HG03432 (cell line): Measurements from ENCODE around the gene SLC25A4.
"Not testable (repeated sequence)": the region's sequence is repeated elsewhere in the genome, so short reads cannot be mapped to it uniquely, and the experiment has no call there.

Experiments
- ATAC-seq: cut with Tn5 transposase; IDR thresholded peaks from one replicate; pipeline ENCODE4 v1.9.1; 2021; ENCODE audit warnings: mild to moderate bottlenecking, moderate library complexity; ENCODE audit not compliant: unreplicated experiment

The SLC25A4 gene

DNA sequence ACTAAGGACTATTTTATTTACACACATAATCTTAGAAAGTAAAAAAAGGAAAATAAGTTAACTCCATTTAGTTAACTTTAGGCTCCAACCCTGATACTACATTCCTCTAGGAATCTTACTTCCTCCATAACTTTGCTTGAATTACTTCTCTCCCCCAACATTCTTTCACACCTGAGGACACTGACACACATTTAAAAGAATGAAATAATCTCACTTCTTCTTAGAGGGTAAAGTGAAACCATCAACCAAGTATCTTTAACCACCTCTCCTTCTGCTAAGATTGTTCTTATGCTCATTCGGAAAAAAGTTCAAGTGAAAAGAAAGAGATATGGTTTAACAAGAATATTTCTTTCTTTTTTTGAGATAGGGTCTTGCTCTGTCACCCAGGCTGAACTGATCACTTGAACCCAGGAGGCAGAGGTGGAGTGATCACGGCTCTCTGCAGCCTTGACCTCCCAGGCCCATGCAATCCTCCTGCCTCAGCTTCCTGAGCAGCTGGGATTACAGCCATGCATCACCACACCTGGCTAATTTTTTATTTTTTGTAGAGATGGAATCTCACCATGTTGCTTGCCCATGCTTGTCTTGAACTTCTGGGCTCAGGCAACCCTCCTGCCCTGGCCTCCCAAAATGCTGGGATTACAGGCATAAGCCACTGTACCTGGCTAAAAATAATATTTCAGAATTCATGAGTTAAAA, 28.5 kb downstream of the SLC25A4 start:
- peak; percentile 95 for ATAC-seq

DNA sequence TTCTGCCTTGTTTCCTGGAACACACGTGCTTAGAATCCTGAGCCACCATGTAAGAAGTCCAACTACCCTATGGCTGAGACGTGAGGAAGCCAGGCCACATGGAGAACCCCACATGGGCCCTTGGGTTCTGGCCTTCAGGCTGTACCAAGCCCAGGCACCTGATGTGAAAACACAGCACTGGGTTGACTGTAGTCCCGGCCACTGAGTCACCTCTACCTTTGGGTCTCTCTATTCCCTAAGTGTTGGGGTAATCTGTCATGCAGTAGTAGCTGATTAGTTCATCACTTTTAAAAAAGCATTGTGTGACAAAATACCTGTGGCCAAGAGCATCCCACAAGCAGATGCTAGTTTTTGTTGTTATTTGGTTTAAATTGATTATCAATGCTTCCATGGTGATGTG, 36.4 kb downstream of the SLC25A4 start:
- no peak for ATAC-seq

DNA sequence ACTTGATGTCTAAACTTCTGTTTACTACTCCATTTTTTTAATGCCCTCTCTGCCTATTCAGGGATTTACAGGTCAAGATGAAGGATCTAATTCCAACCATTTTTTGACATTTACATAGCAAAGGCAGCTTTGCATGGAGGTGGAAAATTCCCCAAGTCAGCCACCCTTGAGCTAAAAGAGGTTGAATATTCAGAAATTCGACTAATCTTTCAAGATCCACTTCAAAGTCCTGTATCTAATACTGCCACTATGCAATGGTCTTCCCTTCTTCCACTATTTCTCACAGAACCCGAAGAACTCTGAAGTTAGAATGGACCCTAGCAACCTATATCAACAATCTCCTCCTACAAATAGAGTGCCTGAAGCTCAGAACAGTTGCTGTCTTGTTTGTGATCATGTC, 39.2 kb downstream of the SLC25A4 start:
- no peak for ATAC-seq

DNA sequence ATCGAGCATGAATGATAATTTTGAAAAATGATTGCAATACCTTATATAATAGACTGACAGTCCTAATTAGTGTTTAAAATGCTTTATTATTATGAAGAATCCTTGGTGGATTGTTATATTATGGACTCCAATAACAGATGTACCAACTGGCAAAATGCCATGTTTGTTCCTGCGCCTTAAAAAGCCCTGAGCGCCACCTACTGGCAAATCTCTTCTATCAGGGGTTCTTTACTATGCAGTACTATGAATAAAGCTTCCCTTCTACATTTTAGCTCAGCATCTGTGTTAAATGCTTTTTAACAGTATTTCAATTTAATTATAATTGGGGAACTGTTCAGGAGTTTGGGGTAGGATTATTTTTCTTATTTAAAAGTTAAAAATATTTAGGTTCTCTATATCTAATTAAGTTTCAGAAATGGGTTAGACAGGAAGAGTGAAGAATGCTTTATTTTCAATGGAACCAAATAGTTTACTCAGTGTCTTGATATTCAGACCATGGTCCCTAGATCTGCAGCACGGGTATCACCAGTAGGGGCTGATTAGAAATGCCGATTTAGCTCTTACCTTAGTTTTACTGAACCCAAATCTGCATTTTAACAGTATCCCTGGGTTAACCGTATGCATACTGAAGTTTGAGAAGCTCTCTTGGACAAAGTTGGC, 40.7 kb downstream of the SLC25A4 start:
- ATAC-seq, result peak; percentile 72

DNA sequence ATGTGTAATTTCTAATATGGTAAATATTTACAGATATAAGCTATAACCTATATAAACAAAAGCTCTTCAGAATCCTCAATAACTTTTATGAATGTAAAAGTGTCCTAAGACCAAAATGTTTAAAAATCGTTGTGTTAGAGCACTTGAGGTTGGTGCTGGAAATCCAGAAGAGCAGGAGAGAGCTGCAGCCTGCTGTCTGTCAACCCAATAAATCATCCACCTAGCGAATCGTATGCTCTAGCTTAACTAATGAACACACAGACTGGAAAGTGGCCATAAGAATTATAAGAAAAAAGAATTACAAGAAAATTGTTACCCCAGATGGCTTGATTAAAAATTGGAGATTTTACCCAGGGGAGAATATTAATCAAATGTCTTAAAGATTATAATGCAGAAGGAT, 43.7 kb downstream of the SLC25A4 start:
- no peak for ATAC-seq

DNA sequence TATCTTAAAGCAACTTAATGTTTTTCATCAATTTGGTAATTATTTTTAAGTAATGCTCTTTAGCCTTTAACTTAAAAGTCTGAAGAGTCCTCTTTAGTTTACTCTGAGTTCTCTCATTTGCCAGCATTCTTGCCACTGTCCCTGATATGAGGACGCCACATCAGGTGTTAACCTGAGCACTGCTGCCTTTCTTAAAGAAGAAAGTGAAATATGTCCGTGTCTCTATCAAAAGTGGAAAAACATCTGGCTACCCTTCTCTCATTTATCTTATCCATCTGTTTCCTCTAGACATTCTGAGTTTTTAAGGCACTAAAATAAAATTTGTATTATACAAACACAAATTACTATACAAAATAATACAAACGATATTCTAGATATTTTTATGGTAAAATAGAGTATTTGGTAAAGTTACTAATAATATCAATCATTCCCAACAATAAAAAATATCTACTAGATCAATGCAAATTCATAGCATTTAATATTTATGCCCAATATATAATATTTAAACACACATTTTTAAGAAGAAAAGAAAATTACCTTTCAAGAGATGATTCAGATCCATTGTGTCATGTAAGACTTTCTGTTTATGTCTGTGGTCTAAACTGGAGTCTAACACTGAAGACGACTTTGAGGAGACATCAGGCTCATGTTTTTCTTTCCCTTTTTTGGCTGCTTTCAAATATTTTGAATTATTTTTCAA, 46.7 kb downstream of the SLC25A4 start:
- no peak for ATAC-seq

DNA sequence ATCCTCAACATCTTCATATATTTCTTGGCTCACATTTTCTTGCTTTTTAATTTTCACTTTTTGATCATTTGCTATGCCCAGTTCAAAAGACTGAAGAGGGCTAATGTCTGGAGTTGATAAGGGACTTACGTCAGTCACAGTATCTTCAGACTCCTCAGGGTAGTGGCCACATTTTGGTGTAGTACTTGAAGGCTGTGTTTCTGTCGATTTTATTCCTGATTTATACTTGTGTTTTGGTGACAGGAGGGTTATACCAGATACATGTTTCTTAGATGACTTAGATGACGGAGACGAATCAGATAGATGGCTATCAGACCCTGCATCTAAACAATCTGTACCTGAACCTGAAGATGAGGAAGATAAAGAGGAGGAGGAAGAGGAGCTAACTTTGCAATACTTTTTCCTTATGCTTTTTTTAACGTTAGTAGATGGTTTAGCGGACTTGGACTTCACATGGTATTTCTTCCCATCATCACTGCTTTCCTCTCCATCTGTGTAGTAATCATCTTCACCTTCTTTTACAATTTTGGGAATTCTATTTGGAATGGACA, 47.3 kb downstream of the SLC25A4 start:
- no peak for ATAC-seq

DNA sequence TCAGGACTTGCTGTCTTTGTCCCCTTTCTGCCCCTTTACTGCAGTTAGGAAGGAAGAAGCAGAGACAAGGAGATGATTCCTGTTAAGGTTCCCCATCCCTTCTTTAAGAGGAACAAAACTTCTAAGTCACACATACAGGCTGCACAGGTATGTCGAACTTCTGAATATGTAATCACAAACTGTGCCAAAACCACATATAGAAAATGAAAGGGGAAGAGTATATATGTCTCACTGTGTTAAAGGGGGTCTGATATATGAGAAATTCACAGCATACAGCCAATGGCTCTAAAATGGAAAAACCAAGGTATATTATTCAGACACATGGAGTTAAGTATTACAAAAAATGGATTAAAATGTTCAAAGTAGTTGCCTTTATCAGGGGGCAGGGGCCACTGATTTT, 49.0 kb downstream of the SLC25A4 start:
- peak; percentile 83 for ATAC-seq

DNA sequence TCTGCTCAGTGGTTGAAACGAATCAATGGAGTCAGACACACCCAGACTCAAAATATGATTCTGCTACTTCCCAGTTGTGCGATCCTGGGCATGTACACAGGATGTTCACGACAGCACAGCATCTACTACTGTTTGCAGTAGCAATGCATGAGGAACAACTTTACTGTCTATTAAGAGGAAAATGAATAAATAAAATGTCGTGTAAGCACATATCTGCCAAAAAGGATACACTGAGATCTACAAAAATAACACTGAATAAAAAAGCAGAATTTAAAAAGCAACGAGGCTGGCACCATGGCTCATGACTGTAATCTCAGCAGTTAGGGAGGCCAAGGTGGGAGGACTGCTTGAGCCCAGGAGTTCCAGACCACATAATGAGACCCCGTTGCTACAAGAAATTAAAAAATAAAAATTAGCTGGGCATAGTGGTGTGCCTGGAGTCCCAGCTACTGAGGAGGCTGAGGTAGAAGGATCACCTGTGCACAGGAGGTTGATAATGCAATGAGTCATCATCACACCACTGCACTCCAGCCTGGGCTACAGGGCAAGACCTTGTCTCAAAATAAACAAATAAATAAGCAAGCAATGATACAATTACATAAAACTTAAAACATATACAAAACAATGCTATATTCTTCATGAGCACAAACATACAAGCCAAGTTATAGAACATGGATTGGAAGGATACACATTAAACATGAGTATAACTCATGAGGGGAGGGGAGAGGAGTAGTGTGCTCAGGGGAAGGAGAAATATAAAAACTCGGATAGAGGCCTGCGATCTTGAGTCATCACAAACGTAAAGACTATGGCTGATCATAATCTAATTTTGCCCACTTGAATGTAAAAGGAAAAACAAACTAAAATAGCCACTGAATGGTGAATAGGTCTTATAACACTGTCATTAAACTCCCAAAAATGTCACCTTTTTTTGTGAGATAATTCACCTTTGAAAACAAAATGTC, 52.1 kb downstream of the SLC25A4 start:
- ATAC-seq, result no peak

DNA sequence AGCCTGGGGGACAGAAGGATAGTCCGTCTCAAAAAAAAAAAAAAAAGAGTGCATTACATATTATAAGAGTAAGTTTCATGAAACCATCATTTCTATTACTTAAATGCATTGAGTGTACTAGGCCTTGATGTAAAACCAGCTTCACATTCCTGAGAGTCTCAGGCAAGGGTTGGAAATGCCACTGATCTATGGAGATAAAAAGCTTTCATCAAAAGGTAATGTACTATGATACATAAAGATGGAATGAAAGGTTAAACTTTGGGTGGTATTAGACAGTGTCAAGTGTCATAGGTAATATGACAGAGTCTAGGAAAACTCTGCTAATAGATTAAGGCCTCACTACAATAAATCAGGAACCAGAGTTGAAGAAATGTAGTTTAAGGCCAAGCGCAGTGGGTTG, 53.4 kb downstream of the SLC25A4 start:
- ATAC-seq, result no peak

DNA sequence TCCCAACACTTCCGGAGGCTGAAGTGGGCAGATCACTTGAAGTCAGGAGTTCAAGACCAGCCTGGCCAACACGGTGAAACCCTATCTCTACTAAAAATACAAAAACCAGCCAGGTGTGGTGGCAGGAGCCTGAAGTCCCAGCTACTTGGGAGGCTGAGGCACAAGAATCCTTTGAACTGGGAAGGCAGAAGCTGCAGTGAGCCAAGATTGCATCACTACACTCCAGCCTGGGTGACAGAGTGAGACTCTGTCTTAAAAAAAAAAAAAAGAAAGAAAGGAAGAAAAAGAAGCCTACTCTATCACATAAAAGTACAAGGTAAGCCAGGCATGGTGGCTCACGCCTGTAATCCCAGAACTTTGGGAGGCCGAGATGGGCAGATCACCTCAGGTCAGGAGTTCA, 55.1 kb downstream of the SLC25A4 start:
- not testable (repeated sequence) for ATAC-seq
